Kidney (tissue), 14 donors: Measurements from ENCODE around the gene EAF1. TPM values are rescaled to one million over a fixed set of nuclear protein-coding genes. Genes with fewer than 3 reads are reported as not detected.

ENCODE experiments used
- DNase-seq, 5 donors: peaks; one replicate each; pipeline ENCODE4 v3.0.0-alpha.2; 2013 to 2020
- FAIRE-seq: peaks from 2 replicates; lab custom pipeline; 2012; peaks lifted over from hg19 to GRCh38; lab: Jason Lieb, UNC
- H3K27ac ChIP-seq, 2 donors: one replicate each; pipeline ENCODE4 v1.7.0; 2013; ENCODE audit warnings: low read depth in 2 of 2, low read length in 2 of 2, inconsistent platforms in 1 of 2
- H3K27me3 ChIP-seq: one replicate; pipeline ENCODE4 v1.7.1; 2013; ENCODE audit warnings: low read length, inconsistent platforms; ENCODE audit not compliant: control insufficient read depth, insufficient read depth
- H3K36me3 ChIP-seq, 3 donors: one replicate each; pipeline versions ENCODE4 v1.7.0 to v1.7.1; 2013; ENCODE audit warnings: low read length in 3 of 3, control low read depth in 1 of 3, inconsistent platforms in 1 of 3; ENCODE audit not compliant: insufficient read depth in 3 of 3, control insufficient read depth in 2 of 3
- H3K4me1 ChIP-seq, 3 donors: one replicate each; pipeline versions ENCODE4 v1.7.0 to v1.7.1; 2013; ENCODE audit warnings: low read length in 3 of 3, inconsistent platforms in 1 of 3, low read depth in 1 of 3; ENCODE audit not compliant: control insufficient read depth in 2 of 3, insufficient read depth in 2 of 3
- H3K4me3 ChIP-seq, 3 donors: one replicate each; pipeline versions ENCODE4 v1.7.0 to v1.8.1; 2013; ENCODE audit warnings: low read length in 3 of 3, control low read depth in 1 of 3, inconsistent platforms in 1 of 3
- H3K9ac ChIP-seq, 3 donors: one replicate each; pipeline versions ENCODE4 v1.7.0 to v1.7.1; 2013; ENCODE audit warnings: low read length in 3 of 3, control low read depth in 1 of 3, inconsistent platforms in 1 of 3
- H3K9me3 ChIP-seq, 3 donors: one replicate each; pipeline versions ENCODE4 v1.7.0 to v1.7.1; 2013; ENCODE audit warnings: low read length in 3 of 3, control low read depth in 1 of 3, inconsistent platforms in 1 of 3; ENCODE audit not compliant: control insufficient read depth in 2 of 3, insufficient read depth in 1 of 3
- CTCF ChIP-seq: IDR thresholded peaks from 3 replicates; pipeline ENCODE4 v1.5.1; 2012; ENCODE audit warnings: mild to moderate bottlenecking, moderate library complexity, borderline replicate concordance; ENCODE audit not compliant: insufficient read depth; ENCODE audit errors: extremely low read depth
- intact Hi-C: fragments of 100-400 bp; cut with DNase I; formaldehyde crosslinking; loops from one replicate; pipeline ENCODE4 v1.11.1; 2022
- polyA plus RNA-seq: library from polyadenylated mRNA; stranded (reverse); fragments of 350-450 nt; fragmentation: Illumina TruSeq; extraction: RNeasy Lipid Tissue Mini Kit (QIAGEN cat#74804); gene quantifications from one replicate; pipeline ENCODE4 v1.2.3, GENCODE V29; 2014; ENCODE audit warnings: low read depth, low replicate concordance; ENCODE audit not compliant: insufficient read depth
- total RNA-seq: library from RNA; stranded (reverse); fragmentation: NEBNext Ultra II Directional; extraction: Animal tissue kit (Norgen Biotek cat#: 25700); gene quantifications from one replicate; pipeline ENCODE4 v1.2.1, GENCODE V29; 2021
- donor health status: control.
- donor health status: control.
- donor health status: control.
- donor health status: control.
- donor health status: control.
- donor health status: DM: yes; HTN: yes; CAD: no.
- donor health status: Normal renal cell carcinoma (clear cell type).

Gene EAF1
- total and polyA plus RNA-seq, 2 donors from 2014 or later = 8.3 to 16.1 TPM

GRCh38 chr3:15470849-15471248 lies 43.5 kb downstream of the EAF1 start:
- FAIRE-seq (no peak), DNase-seq (no peak)
- H3K9me3 ChIP-seq = no peaks in the 10 kb centered on the region
- no peaks in the 10 kb centered on the region for H3K4me1 ChIP-seq
- intact Hi-C loops = no loop called here
- no peak overlapping the region for H3K4me3 ChIP-seq
- no peaks in the 10 kb centered on the region for H3K27me3 ChIP-seq
- TF ChIP-seq CTCF = no peak
- H3K36me3 ChIP-seq = no peaks in the 10 kb centered on the region
- no peak overlapping the region for H3K27ac ChIP-seq
- H3K9ac ChIP-seq = no peak overlapping the region

GRCh38 chr3:15471861-15472260 lies 44.5 kb downstream of the EAF1 start:
- Histone ChIP-seq H3K9ac (no peak overlapping the region), H3K27ac (no peak overlapping the region), H3K36me3 (no peaks in the 10 kb centered on the region), H3K27me3 (no peaks in the 10 kb centered on the region), H3K9me3 (no peaks in the 10 kb centered on the region), H3K4me3 (no peak overlapping the region), H3K4me1 (no peaks in the 10 kb centered on the region)
- intact Hi-C loops = no loop called here
- FAIRE-seq = no peak
- no peak for TF ChIP-seq CTCF
- no peak for DNase-seq

- H3K9ac ChIP-seq = no peak overlapping the region
- H3K27me3 ChIP-seq = no peaks in the 10 kb centered on the region
- H3K4me3 ChIP-seq = no peak overlapping the region
- no peaks in the 10 kb centered on the region for H3K36me3 ChIP-seq
- DNase-seq = no peak
- H3K9me3 ChIP-seq = no peaks in the 10 kb centered on the region
- intact Hi-C loops = no loop called here
- TF ChIP-seq CTCF = no peak
- FAIRE-seq = no peak
- no peak overlapping the region for H3K27ac ChIP-seq
- no peaks in the 10 kb centered on the region for H3K4me1 ChIP-seq
These were observed 47.8 kb downstream of the EAF1 start for GRCh38 chr3:15475161-15475560.

GRCh38 chr3:15476378-15476777 lies 49.0 kb downstream of the EAF1 start:
- no peaks in the 10 kb centered on the region for H3K4me1 ChIP-seq
- H3K9ac ChIP-seq = no peak overlapping the region
- intact Hi-C loops = no loop called here

More at GRCh38 chr3:15476378-15476777, 49.0 kb downstream of the EAF1 start:
- FAIRE-seq = no peak
- DNase-seq = no peak
- no peaks in the 10 kb centered on the region for H3K36me3 ChIP-seq
- no peaks in the 10 kb centered on the region for H3K9me3 ChIP-seq
- no peak overlapping the region for H3K4me3 ChIP-seq
- no peak for TF ChIP-seq CTCF
- H3K27me3 ChIP-seq = no peaks in the 10 kb centered on the region
- H3K27ac ChIP-seq = no peak overlapping the region
